HepG2 (cell line): Measurements from ENCODE around the gene PADI2. TPM values are rescaled to one million over a fixed set of nuclear protein-coding genes. Genes with fewer than 3 reads are reported as not detected.

ENCODE experiments used
- AGO1 ChIP-seq: fragments of 200-400 bp; formaldehyde crosslinking; IDR thresholded peaks from 2 replicates; pipeline ENCODE4 v1.6.1; 2017; ENCODE audit warnings: mild to moderate bottlenecking, low read depth, low read length, moderate library complexity; ENCODE audit not compliant: poor library complexity, severe bottlenecking
- ATF1 ChIP-seq: IDR thresholded peaks from 2 replicates; pipeline ENCODE4 v1.6.1; 2016; ENCODE audit warnings: mild to moderate bottlenecking, control low read depth
- E2F5 ChIP-seq: sonication (generic); formaldehyde crosslinking; conservative IDR thresholded peaks from 2 replicates; pipeline ENCODE4 v1.4.0; 2020; ENCODE audit warnings: missing genetic modification reagents
- ESRRA ChIP-seq: sonication (generic); formaldehyde crosslinking; IDR thresholded peaks from 2 replicates; pipeline ENCODE4 v1.5.1; 2020; ENCODE audit warnings: mild to moderate bottlenecking, low read depth, missing genetic modification reagents
- FOXJ3 ChIP-seq: sonication (generic); formaldehyde crosslinking; IDR thresholded peaks from 2 replicates; pipeline ENCODE4 v1.4.0; 2020; ENCODE audit warnings: missing genetic modification reagents, mild to moderate bottlenecking, borderline replicate concordance
- GATAD2A ChIP-seq: IDR thresholded peaks from 2 replicates; pipeline ENCODE4 v1.6.1; 2016
- HHEX ChIP-seq: IDR thresholded peaks from 2 replicates; pipeline ENCODE4 v1.6.1; 2016; ENCODE audit warnings: control low read depth
- KDM2A ChIP-seq: sonication (generic); formaldehyde crosslinking; IDR thresholded peaks from 2 replicates; pipeline ENCODE4 v1.4.0; 2020; ENCODE audit warnings: low read depth, missing genetic modification reagents, borderline replicate concordance
- NPAS2 ChIP-seq: sonication (generic); formaldehyde crosslinking; IDR thresholded peaks from 2 replicates; pipeline ENCODE4 v1.8.0; 2022; ENCODE audit warnings: mild to moderate bottlenecking, missing genetic modification reagents, borderline replicate concordance
- RFXAP ChIP-seq: sonication (generic); formaldehyde crosslinking; IDR thresholded peaks from 2 replicates; pipeline ENCODE4 v1.4.0; 2020; ENCODE audit warnings: missing genetic modification reagents, borderline replicate concordance
- SIN3A ChIP-seq: IDR thresholded peaks from 2 replicates; pipeline ENCODE4 v1.6.1; 2011; ENCODE audit warnings: low read depth, mild to moderate bottlenecking, control low read depth, low read length, borderline replicate concordance
- SKI ChIP-seq: fragments of 450-650 bp; IDR thresholded peaks from one replicate; pipeline ENCODE4 v1.6.1; 2018; ENCODE audit warnings: mild to moderate bottlenecking; ENCODE audit not compliant: partially characterized antibody
- SMAD3 ChIP-seq: sonication (generic); formaldehyde crosslinking; IDR thresholded peaks from 2 replicates; pipeline ENCODE4 v1.4.0; 2020; ENCODE audit warnings: missing genetic modification reagents
- SP5 ChIP-seq: IDR thresholded peaks from 2 replicates; pipeline ENCODE4 v1.6.1; 2016; ENCODE audit warnings: low read depth, borderline replicate concordance
- TOPORS ChIP-seq: sonication (generic); formaldehyde crosslinking; IDR thresholded peaks from 2 replicates; pipeline ENCODE4 v1.8.0; 2023; ENCODE audit warnings: mild to moderate bottlenecking, missing genetic modification reagents
- XRCC5 ChIP-seq: fragments of 200-400 bp; formaldehyde crosslinking; optimal IDR thresholded peaks from 2 replicates; pipeline ENCODE3; 2017; ENCODE audit warnings: mild to moderate bottlenecking, low read length
- ZBTB25 ChIP-seq: IDR thresholded peaks from 2 replicates; pipeline ENCODE4 v1.6.1; 2018; ENCODE audit warnings: missing genetic modification reagents
- ZC3H13 ChIP-seq: sonication (generic); formaldehyde crosslinking; IDR thresholded peaks from 2 replicates; pipeline ENCODE4 v1.8.1; 2023; ENCODE audit warnings: mild to moderate bottlenecking, missing genetic modification reagents, moderate library complexity
- ZFP82 ChIP-seq: sonication (generic); formaldehyde crosslinking; IDR thresholded peaks from 2 replicates; pipeline ENCODE4 v1.5.1; 2020; ENCODE audit warnings: mild to moderate bottlenecking, missing genetic modification reagents, borderline replicate concordance
- ZNF143 ChIP-seq: sonication (generic); formaldehyde crosslinking; IDR thresholded peaks from 2 replicates; pipeline ENCODE4 v1.4.0; 2020; ENCODE audit warnings: missing genetic modification reagents
- ZNF17 ChIP-seq: sonication (generic); formaldehyde crosslinking; IDR thresholded peaks from 2 replicates; pipeline ENCODE4 v1.5.0; 2020; ENCODE audit warnings: mild to moderate bottlenecking, missing genetic modification reagents
- ZNF235 ChIP-seq: sonication (generic); formaldehyde crosslinking; IDR thresholded peaks from 2 replicates; pipeline ENCODE4 v1.8.1; 2023; ENCODE audit warnings: mild to moderate bottlenecking, missing genetic modification reagents, borderline replicate concordance
- ZNF33A ChIP-seq: sonication (generic); formaldehyde crosslinking; IDR thresholded peaks from 2 replicates; pipeline ENCODE4 v1.5.1; 2020; ENCODE audit warnings: missing genetic modification reagents, mild to moderate bottlenecking, moderate library complexity, borderline replicate concordance
- ZNF589 ChIP-seq: sonication (generic); formaldehyde crosslinking; conservative IDR thresholded peaks from 2 replicates; pipeline ENCODE4 v1.8.0; 2022; ENCODE audit warnings: mild to moderate bottlenecking, moderate library complexity, missing genetic modification reagents
- ZNF652 ChIP-seq: IDR thresholded peaks from 2 replicates; pipeline ENCODE4 v1.6.1; 2016; ENCODE audit warnings: low read depth, borderline replicate concordance
- ZNF788 ChIP-seq: sonication (generic); formaldehyde crosslinking; IDR thresholded peaks from 2 replicates; pipeline ENCODE4 v1.5.0; 2020; ENCODE audit warnings: mild to moderate bottlenecking, missing genetic modification reagents, borderline replicate concordance
- polyA plus RNA-seq, 8 experiments: library from polyadenylated mRNA; depleted of rRNA in 3 of 8; stranded (reverse) in 7 of 8; unstranded in 1 of 8; fragments of >200 nt; fragmentation: Illumina TruSeq in 4 of 8; extraction: Trizol in 4 of 8; gene quantifications; 2 replicates each; pipeline versions ENCODE4 v1.2.1 to v1.2.3, GENCODE V29; 2011 to 2016; ENCODE audit warnings: low read depth in 4 of 8, missing spikeins in 1 of 8, mixed read lengths in 1 of 8; ENCODE audit not compliant: insufficient read depth in 1 of 8
- total RNA-seq, 5 experiments: library from RNA; depleted of rRNA; stranded (reverse); fragments of >200 nt; fragmentation: Illumina TruSeq; extraction: Trizol; gene quantifications; 2 replicates each; pipeline ENCODE4 v1.2.3, GENCODE V29; 2016; ENCODE audit warnings: low read depth in 1 of 5
- TF ChIP-seq, protein P1 (sequence below): sonication (generic); formaldehyde crosslinking; IDR thresholded peaks from 2 replicates; pipeline ENCODE4 v1.4.0; 2020; ENCODE audit warnings: missing genetic modification reagents

PADI2 gene
- total and polyA plus RNA-seq, 2 of the 13 experiments (the other 11 are each of a cell fraction or from before 2014, with no cell fraction given): not detected

- TF ChIP-seq FOXJ3: no peak
- TF ChIP-seq NPAS2 (CRISPR knock-in tag): no peak
- peak; percentile 26 for TF ChIP-seq SKI
- 0 out of 2 replicates have a peak, but pooled peaks have one; percentile 49 for TF ChIP-seq ZFP82
- peak; percentile 84 for TF ChIP-seq ZNF143
- 0 out of 2 replicates have a peak, but pooled peaks have one; percentile 22 for TF ChIP-seq SMAD3 (CRISPR knock-in tag)
- no peak for TF ChIP-seq ZC3H13 (CRISPR knock-in tag)
- peak; percentile 88; the same call in 1 of the 2 replicates for TF ChIP-seq ZBTB25
- 0 out of 2 replicates have a peak, but pooled peaks have one; percentile 49 for TF ChIP-seq ZNF33A (CRISPR knock-in tag)
- TF ChIP-seq ZNF788 (CRISPR knock-in tag): peak; percentile 57; the same call in 1 of the 2 replicates
- 0 out of 2 replicates have a peak, but pooled peaks have one; percentile 34 for TF ChIP-seq ZNF589 (CRISPR knock-in tag)
- TF ChIP-seq ZNF235 (CRISPR knock-in tag): peak; percentile 32; the same call in 1 of the 2 replicates
- peak; percentile 68 for TF ChIP-seq SP5
- TF ChIP-seq SIN3A: peak; percentile 27; the same call in 1 of the 2 replicates
- TF ChIP-seq XRCC5: peak; percentile 69
- TF ChIP-seq GATAD2A (CRISPR knock-in tag): peak; percentile 63
- TF ChIP-seq KDM2A: 0 out of 2 replicates have a peak, but pooled peaks have one; percentile 28
- TF ChIP-seq ZNF652 (CRISPR knock-in tag): no peak
- TF ChIP-seq RFXAP (CRISPR knock-in tag): peak; percentile 66; the same call in 1 of the 2 replicates
- TF ChIP-seq TOPORS: no peak
- no peak for TF ChIP-seq AGO1
- TF ChIP-seq ATF1 (CRISPR knock-in tag): peak; percentile 37; the same call in 1 of the 2 replicates
- no peak for TF ChIP-seq ZNF17 (CRISPR knock-in tag)
- TF ChIP-seq, protein P1, sequence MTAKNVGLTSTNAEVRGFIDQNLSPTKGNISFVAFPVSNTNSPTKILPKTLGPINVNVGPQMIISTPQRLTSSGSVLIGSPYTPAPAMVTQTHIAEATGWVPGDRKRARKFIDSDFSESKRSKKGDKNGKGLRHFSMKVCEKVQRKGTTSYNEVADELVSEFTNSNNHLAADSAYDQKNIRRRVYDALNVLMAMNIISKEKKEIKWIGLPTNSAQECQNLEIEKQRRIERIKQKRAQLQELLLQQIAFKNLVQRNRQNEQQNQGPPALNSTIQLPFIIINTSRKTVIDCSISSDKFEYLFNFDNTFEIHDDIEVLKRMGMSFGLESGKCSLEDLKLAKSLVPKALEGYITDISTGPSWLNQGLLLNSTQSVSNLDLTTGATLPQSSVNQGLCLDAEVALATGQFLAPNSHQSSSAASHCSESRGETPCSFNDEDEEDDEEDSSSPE (CRISPR knock-in tag): peak; percentile 58
- TF ChIP-seq E2F5 (CRISPR knock-in tag): 0 out of 2 replicates have a peak, but pooled peaks have one; percentile 38
- no peak for TF ChIP-seq HHEX (CRISPR knock-in tag)
- TF ChIP-seq ESRRA (CRISPR knock-in tag): peak; percentile 61
These were observed 65.4 kb downstream of the PADI2 start, which contains the start of gene SDHB (continued) for GRCh38 chr1:17053685-17054410.
